ENCODE data around the gene LCE1C. TPM values are rescaled to one million over a fixed set of nuclear protein-coding genes. Genes with fewer than 3 reads are reported as not detected.

Gene LCE1C
- total RNA-seq, 4 donors from 2014 or later, result not detected

- no peak for TF ChIP-seq CTCF (IDR thresholded peaks at IDR 0.05; ENCODE audit: low read depth)
These were observed 23.4 kb downstream of the LCE1C start for GRCh38 chr1:152783095-152783494.

GRCh38 chr1:152777510-152778137 is 28.8 kb downstream of the LCE1C start:
- TF ChIP-seq CTCF (IDR thresholded peaks at IDR 0.05; ENCODE audit: low read depth), result no peak

GRCh38 chr1:152776361-152776760 is 30.1 kb downstream of the LCE1C start:
- TF ChIP-seq CTCF (IDR thresholded peaks at IDR 0.05; ENCODE audit: low read depth), result no peak

GRCh38 chr1:152774875-152775274 is 31.6 kb downstream of the LCE1C start, which contains the start of gene LCE1F:
TSS of gene LCE1F (plus strand) at chr1:152775140. CDS start at chr1:152776372, 1,232 bp downstream.
- TF ChIP-seq CTCF (IDR thresholded peaks at IDR 0.05; ENCODE audit: low read depth), result no peak

- no peak for TF ChIP-seq CTCF (IDR thresholded peaks at IDR 0.05; ENCODE audit: low read depth)
These were observed 36.0 kb downstream of the LCE1C start for GRCh38 chr1:152770411-152770810.

GRCh38 chr1:152768847-152769533 is 37.5 kb downstream of the LCE1C start:
- TF ChIP-seq CTCF (IDR thresholded peaks at IDR 0.05; ENCODE audit: low read depth), result no peak

GRCh38 chr1:152761609-152762213 is 44.7 kb downstream of the LCE1C start:
- TF ChIP-seq CTCF (IDR thresholded peaks at IDR 0.05; ENCODE audit: low read depth), result no peak

Data from subcutaneous adipose tissue (tissue), 4 donors.